Endothelial cell (in vitro differentiated cells): ENCODE measurements around the gene ALG8. TPM values are rescaled to one million over a fixed set of nuclear protein-coding genes. Genes with fewer than 3 reads are reported as not detected.

Source experiments
- DNase-seq: peaks from one replicate; pipeline ENCODE4 v3.0.0; 2021; ENCODE audit warnings: low spot score
- H3K27ac Mint-ChIP-seq: one replicate; pipeline ENCODE4 v1.8.0; 2021; ENCODE audit warnings: mixed read lengths, inconsistent platforms; ENCODE audit not compliant: unreplicated experiment
- H3K27me3 Mint-ChIP-seq: one replicate; pipeline ENCODE4 v1.8.0; 2021; ENCODE audit warnings: mild to moderate bottlenecking, moderate library complexity, mixed read lengths, inconsistent platforms; ENCODE audit not compliant: unreplicated experiment
- H3K36me3 Mint-ChIP-seq: one replicate; pipeline ENCODE4 v1.8.0; 2021; ENCODE audit warnings: mild to moderate bottlenecking, low read depth, mixed read lengths, inconsistent platforms; ENCODE audit not compliant: unreplicated experiment
- H3K4me1 Mint-ChIP-seq: one replicate; pipeline ENCODE4 v1.8.0; 2021; ENCODE audit warnings: mild to moderate bottlenecking, mixed read lengths, inconsistent platforms; ENCODE audit not compliant: unreplicated experiment
- H3K4me3 Mint-ChIP-seq: one replicate; pipeline ENCODE4 v1.8.0; 2021; ENCODE audit warnings: mild to moderate bottlenecking, mixed read lengths, inconsistent platforms; ENCODE audit not compliant: unreplicated experiment
- H3K9me3 Mint-ChIP-seq: one replicate; pipeline ENCODE4 v1.8.0; 2021; ENCODE audit warnings: mixed read lengths, inconsistent platforms; ENCODE audit not compliant: unreplicated experiment
- total RNA-seq: library from RNA; stranded (reverse); fragmentation: NEBNext Ultra II Directional; extraction: Animal tissue kit (Norgen Biotek cat#: 25700); gene quantifications from one replicate; pipeline ENCODE4 v1.2.1, GENCODE V29; 2021; ENCODE audit not compliant: unreplicated experiment
- TF ChIP-seq, protein P1 (sequence below): fragments of 200-600 bp; sonication (generic); IDR thresholded peaks from one replicate; pipeline ENCODE4 v1.5.0; 2021; ENCODE audit warnings: antibody characterized with exemption; ENCODE audit not compliant: unreplicated experiment

Gene ALG8
- total RNA-seq, 1 donor from 2014 or later, result 31.4 TPM

DNA sequence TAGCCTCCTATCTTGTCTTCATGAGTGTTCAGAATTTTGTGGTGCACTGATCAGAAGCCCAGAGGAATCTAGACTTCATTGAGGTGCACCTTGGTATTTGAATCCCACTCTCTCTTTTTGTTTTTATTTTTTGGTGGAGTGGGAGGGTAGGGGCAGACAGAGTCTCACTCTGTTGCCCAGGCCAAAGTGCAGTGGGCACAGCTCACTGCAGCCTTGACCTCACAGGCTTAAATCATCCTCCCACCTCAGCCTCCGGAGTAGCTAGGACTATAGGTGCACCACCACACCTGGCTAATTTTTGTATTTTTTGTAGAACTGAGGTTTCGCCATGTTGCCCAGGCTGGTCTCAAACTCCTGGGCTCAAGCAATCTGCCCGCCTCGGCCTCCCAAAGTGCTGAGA is 10.9 kb upstream of the ALG8 start:
- H3K9me3 Mint-ChIP-seq, result no peaks in the 10 kb centered on the region
- H3K4me1 Mint-ChIP-seq, result no peaks in the 10 kb centered on the region

GRCh38 chr11:78149646-78150045 is 10.2 kb upstream of the ALG8 start:
- no peaks in the 10 kb centered on the region for H3K9me3 Mint-ChIP-seq
- H3K27ac Mint-ChIP-seq, result no peak overlapping the region
- no peaks in the 10 kb centered on the region for H3K4me1 Mint-ChIP-seq
- peaks cover 5% of the 10 kb centered on the region for H3K27me3 Mint-ChIP-seq
- no peak overlapping the region for H3K4me3 Mint-ChIP-seq
- TF ChIP-seq, protein P1, sequence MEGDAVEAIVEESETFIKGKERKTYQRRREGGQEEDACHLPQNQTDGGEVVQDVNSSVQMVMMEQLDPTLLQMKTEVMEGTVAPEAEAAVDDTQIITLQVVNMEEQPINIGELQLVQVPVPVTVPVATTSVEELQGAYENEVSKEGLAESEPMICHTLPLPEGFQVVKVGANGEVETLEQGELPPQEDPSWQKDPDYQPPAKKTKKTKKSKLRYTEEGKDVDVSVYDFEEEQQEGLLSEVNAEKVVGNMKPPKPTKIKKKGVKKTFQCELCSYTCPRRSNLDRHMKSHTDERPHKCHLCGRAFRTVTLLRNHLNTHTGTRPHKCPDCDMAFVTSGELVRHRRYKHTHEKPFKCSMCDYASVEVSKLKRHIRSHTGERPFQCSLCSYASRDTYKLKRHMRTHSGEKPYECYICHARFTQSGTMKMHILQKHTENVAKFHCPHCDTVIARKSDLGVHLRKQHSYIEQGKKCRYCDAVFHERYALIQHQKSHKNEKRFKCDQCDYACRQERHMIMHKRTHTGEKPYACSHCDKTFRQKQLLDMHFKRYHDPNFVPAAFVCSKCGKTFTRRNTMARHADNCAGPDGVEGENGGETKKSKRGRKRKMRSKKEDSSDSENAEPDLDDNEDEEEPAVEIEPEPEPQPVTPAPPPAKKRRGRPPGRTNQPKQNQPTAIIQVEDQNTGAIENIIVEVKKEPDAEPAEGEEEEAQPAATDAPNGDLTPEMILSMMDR, result no peak
- no peaks in the 10 kb centered on the region for H3K36me3 Mint-ChIP-seq
- no peak for DNase-seq

More for the DNA sequence above, 10.9 kb upstream of the ALG8 start:
- TF ChIP-seq, protein P1, result no peak
- DNase-seq, result no peak
- Mint-ChIP-seq H3K27me3 (peaks cover 5% of the 10 kb centered on the region), H3K27ac (no peak overlapping the region), H3K36me3 (no peaks in the 10 kb centered on the region), H3K4me3 (no peak overlapping the region)

GRCh38 chr11:78147807-78148206 is 8.4 kb upstream of the ALG8 start:
- DNase-seq, result no peak
- H3K27me3 Mint-ChIP-seq, result peaks cover 5% of the 10 kb centered on the region
- TF ChIP-seq, protein P1, result no peak
- peaks cover 4% of the 10 kb centered on the region for H3K4me1 Mint-ChIP-seq
- H3K27ac Mint-ChIP-seq, result no peak overlapping the region
- H3K9me3 Mint-ChIP-seq, result no peaks in the 10 kb centered on the region
- no peaks in the 10 kb centered on the region for H3K36me3 Mint-ChIP-seq
- H3K4me3 Mint-ChIP-seq, result no peak overlapping the region

- no peak overlapping the region for H3K27ac Mint-ChIP-seq
- no peak overlapping the region for H3K4me3 Mint-ChIP-seq
- DNase-seq, result no peak
- H3K36me3 Mint-ChIP-seq, result peaks cover 8% of the 10 kb centered on the region
- peaks cover 10% of the 10 kb centered on the region for H3K4me1 Mint-ChIP-seq
- H3K9me3 Mint-ChIP-seq, result no peaks in the 10 kb centered on the region
- H3K27me3 Mint-ChIP-seq, result peaks cover 5% of the 10 kb centered on the region
- TF ChIP-seq, protein P1, result no peak
Observed at GRCh38 chr11:78145511-78146025, 6.1 kb upstream of the ALG8 start.

GRCh38 chr11:78140392-78141077 is 1.1 kb upstream of the ALG8 start:
- peaks cover 2% of the 10 kb centered on the region for H3K27me3 Mint-ChIP-seq
- H3K36me3 Mint-ChIP-seq, result peaks cover 12% of the 10 kb centered on the region
- no peak overlapping the region for H3K27ac Mint-ChIP-seq
- H3K9me3 Mint-ChIP-seq, result no peaks in the 10 kb centered on the region
- H3K4me3 Mint-ChIP-seq, result peak overlapping the region; percentile 74
- DNase-seq, result no peak
- H3K4me1 Mint-ChIP-seq, result peaks cover 25% of the 10 kb centered on the region
- TF ChIP-seq, protein P1, result no peak
